ENCODE data around the gene PDIA4. TPM values are rescaled to one million over a fixed set of nuclear protein-coding genes. Genes with fewer than 3 reads are reported as not detected.
A peak's percentile ranks its signal among the peaks of the same experiment; 100 is the strongest.

The PDIA4 gene
- total RNA-seq, 1 donor from 2014 or later, result 142 TPM

- Histone ChIP-seq H3F3A (ENCODE audit: low read depth) (no peaks in the 10 kb centered on the region), H3K36me3 (no peaks in the 10 kb centered on the region), H3K27ac (no peak overlapping the region), H3K27me3 (no peaks in the 10 kb centered on the region), H3K9me3 (ENCODE audit: low read depth) (no peaks in the 10 kb centered on the region), H2AFZ (replicated peaks) (no peak overlapping the region), H3K4me2 (no peak overlapping the region), H4K20me1 (ENCODE audit: low read depth) (peaks cover 9% of the 10 kb centered on the region), H3K79me2 (ENCODE audit: low read depth) (no peaks in the 10 kb centered on the region), H3K9ac (no peak overlapping the region), H3K4me1 (no peaks in the 10 kb centered on the region), H3K4me3 (no peak overlapping the region)
- Mint-ChIP-seq H3K36me3 (peaks cover 22% of the 10 kb centered on the region), H3K4me3 (no peak overlapping the region), H3K27ac (no peak overlapping the region), H3K27me3 (ENCODE audit: insufficient read depth, low read depth) (peaks cover 6% of the 10 kb centered on the region), H3K9me3 (no peaks in the 10 kb centered on the region), H3K4me1 (no peaks in the 10 kb centered on the region)
- no peak for DNase-seq (ENCODE audit: low spot score)
- no peak for TF ChIP-seq CTCF (IDR thresholded peaks at IDR 0.05)
- no peak for TF ChIP-seq EZH2 (IDR thresholded peaks at IDR 0.05)
- no peak for TF ChIP-seq EZH2phosphoT487 (IDR thresholded peaks at IDR 0.05)
Observed at GRCh38 chr7:149002604-149003003, 25.7 kb downstream of the PDIA4 start.

DNA sequence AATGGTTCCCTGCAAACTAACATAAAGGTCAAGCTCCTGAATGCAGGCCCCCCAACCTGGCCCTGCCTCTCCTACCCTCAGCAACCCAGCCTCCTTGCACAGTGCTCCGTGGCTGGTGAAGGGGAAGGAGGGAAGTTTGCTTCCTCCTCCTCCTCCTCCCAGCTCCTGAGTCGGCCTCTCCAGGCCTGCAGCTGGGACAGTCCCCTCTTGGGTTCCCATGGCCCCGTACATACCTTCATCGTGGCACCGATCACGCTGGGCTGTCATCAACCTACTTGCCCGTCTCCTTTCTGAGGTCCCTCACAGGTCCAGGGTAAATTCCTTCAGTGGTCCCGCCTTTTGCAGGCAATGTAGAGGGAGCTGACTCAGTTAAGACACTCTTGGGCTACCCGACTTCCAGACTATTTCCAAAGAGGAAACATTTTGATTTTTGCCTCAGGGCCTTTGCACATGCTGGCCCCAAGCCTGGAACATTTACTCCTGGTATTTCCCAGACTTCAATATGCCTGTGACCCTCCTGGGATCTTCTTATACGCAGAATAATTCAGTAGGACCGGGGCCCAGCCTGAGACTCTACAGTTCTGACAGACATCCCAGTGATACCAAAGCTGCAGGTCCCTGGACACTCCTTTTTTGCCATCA lies 26.8 kb downstream of the PDIA4 start:
- H3K9me3 Mint-ChIP-seq, result no peaks in the 10 kb centered on the region
- Histone ChIP-seq H3K4me3 (no peak overlapping the region), H3K36me3 (no peaks in the 10 kb centered on the region), H3K27me3 (no peaks in the 10 kb centered on the region), H3K9me3 (ENCODE audit: low read depth) (no peaks in the 10 kb centered on the region), H3K79me2 (ENCODE audit: low read depth) (no peaks in the 10 kb centered on the region), H3K4me1 (no peaks in the 10 kb centered on the region), H3K9ac (no peak overlapping the region), H3K27ac (no peak overlapping the region), H3F3A (ENCODE audit: low read depth) (no peaks in the 10 kb centered on the region), H2AFZ (replicated peaks) (no peak overlapping the region), H4K20me1 (ENCODE audit: low read depth) (peaks cover 6% of the 10 kb centered on the region), H3K4me2 (no peak overlapping the region)
- peaks cover 4% of the 10 kb centered on the region for H3K27me3 Mint-ChIP-seq (ENCODE audit: insufficient read depth, low read depth)
- no peaks in the 10 kb centered on the region for H3K4me1 Mint-ChIP-seq
- peaks cover 20% of the 10 kb centered on the region for H3K36me3 Mint-ChIP-seq
- TF ChIP-seq CTCF (IDR thresholded peaks at IDR 0.05), result no peak
- TF ChIP-seq EZH2phosphoT487 (IDR thresholded peaks at IDR 0.05), result no peak
- TF ChIP-seq EZH2 (IDR thresholded peaks at IDR 0.05), result no peak
- H3K4me3 Mint-ChIP-seq, result no peak overlapping the region
- no peak overlapping the region for H3K27ac Mint-ChIP-seq
- no peak for DNase-seq (ENCODE audit: low spot score)

- no peaks in the 10 kb centered on the region for H3K9me3 Mint-ChIP-seq
- TF ChIP-seq EZH2phosphoT487 (IDR thresholded peaks at IDR 0.05) (no peak), CTCF (IDR thresholded peaks at IDR 0.05) (no peak), EZH2 (IDR thresholded peaks at IDR 0.05) (no peak)
- H3K27me3 Mint-ChIP-seq (ENCODE audit: insufficient read depth, low read depth), result peaks cover 4% of the 10 kb centered on the region
- no peaks in the 10 kb centered on the region for H3K4me1 Mint-ChIP-seq
- Histone ChIP-seq H3K9me3 (ENCODE audit: low read depth) (no peaks in the 10 kb centered on the region), H2AFZ (replicated peaks) (no peak overlapping the region), H3F3A (ENCODE audit: low read depth) (no peaks in the 10 kb centered on the region), H3K27me3 (no peaks in the 10 kb centered on the region), H3K79me2 (ENCODE audit: low read depth) (no peaks in the 10 kb centered on the region), H3K9ac (no peak overlapping the region), H3K27ac (no peak overlapping the region), H3K4me2 (no peak overlapping the region), H3K4me3 (no peak overlapping the region), H4K20me1 (ENCODE audit: low read depth) (peaks cover under 1% of the 10 kb centered on the region), H3K36me3 (no peaks in the 10 kb centered on the region), H3K4me1 (no peaks in the 10 kb centered on the region)
- H3K36me3 Mint-ChIP-seq, result peaks cover 18% of the 10 kb centered on the region
- H3K27ac Mint-ChIP-seq, result peak overlapping the region; percentile 33
- DNase-seq (ENCODE audit: low spot score), result no peak
- H3K4me3 Mint-ChIP-seq, result no peak overlapping the region
Observed at GRCh38 chr7:149000961-149001360, 27.3 kb downstream of the PDIA4 start.

Data from neural progenitor cell (in vitro differentiated cells).